Measurements from ENCODE around the gene CYP4F8.
"Not testable (repeated sequence)": the region's sequence is repeated elsewhere in the genome, so short reads cannot be mapped to it uniquely, and the experiment has no call there.

Gene CYP4F8

DNA sequence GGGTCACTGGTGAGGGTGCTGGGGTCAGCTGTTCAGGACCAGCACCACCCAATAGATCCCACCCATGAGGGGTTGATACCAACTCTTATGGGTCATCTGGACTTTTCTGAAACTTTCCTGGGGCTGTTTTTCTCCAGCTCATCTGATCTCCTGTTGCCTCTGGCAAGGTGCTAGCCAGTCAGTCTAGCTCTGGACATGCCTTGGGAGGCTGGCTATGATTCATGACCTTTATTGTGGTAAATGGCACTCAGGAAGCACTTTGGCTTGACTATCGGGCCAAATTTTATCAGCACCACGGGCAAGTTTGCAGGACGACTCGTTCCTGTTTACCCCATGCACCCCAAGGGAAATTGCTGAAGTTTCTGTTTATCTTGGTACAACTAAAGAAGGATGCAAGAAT lies 21.3 kb upstream of the CYP4F8 start:
- H3K4me1 Mint-ChIP-seq (ENCODE audit: low read depth); H3K27me3 Mint-ChIP-seq (ENCODE audit: low read depth); DNase-seq (ENCODE audit: low spot score); H3K36me3 Mint-ChIP-seq (ENCODE audit: low read depth); H3K9me3 Mint-ChIP-seq; H3K4me3 Mint-ChIP-seq; H3K27ac Mint-ChIP-seq: not testable (repeated sequence)

GRCh38 chr19:15595069-15595468 lies 19.9 kb upstream of the CYP4F8 start:
- no peak overlapping the region for H3K4me3 Mint-ChIP-seq
- no peaks in the 10 kb centered on the region for H3K4me1 Mint-ChIP-seq (ENCODE audit: low read depth)
- no peak for DNase-seq (ENCODE audit: low spot score)
- H3K27ac Mint-ChIP-seq = no peak overlapping the region
- H3K9me3 Mint-ChIP-seq = no peaks in the 10 kb centered on the region
- H3K27me3 Mint-ChIP-seq (ENCODE audit: low read depth) = no peaks in the 10 kb centered on the region
- no peaks in the 10 kb centered on the region for H3K36me3 Mint-ChIP-seq (ENCODE audit: low read depth)

DNA sequence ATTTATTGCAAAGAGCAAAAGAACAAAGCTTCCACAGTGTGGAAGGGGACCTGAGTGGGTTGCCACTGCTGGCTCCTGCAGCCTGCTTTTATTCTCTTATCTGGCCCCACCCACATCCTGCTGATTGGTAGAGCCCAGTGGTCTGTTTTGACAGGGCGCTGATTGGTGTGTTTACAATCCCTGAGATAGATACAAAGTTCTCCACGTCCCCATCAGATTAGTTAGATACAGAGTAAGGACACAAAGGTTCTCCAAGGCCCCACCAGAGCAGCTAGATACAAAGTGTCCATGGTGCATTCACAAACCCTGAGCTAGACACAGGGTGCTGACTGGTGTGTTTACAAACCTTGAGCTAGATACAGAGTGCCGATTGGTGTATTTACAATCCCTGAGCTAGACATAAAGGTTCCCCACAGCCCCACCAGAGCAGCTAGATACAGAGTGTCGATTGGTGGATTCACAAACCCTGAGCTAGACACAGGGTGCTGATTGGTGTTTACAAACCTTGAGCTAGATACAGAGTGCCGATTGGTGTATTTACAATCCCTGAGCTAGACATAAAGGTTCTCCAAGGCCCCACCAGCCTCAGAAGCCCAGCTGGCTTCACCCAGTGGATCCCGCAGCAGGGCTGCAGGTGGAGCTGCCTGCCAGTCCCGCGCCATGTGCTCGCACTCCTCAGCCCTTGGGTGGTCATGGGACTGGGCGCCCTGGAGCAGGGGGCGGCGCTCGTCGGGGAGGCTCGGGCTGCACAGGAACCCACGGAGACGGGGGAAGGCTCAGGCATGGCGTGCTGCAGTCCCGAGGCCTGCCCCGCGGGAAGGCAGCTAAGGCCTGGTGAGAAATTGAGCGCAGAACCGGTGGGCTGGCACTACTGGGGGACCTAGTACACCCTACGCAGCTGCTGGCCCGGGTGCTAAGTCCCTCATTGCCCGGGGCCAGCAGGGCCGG lies 6.8 kb upstream of the CYP4F8 start:
- H3K9me3 Mint-ChIP-seq; H3K36me3 Mint-ChIP-seq (ENCODE audit: low read depth); H3K27ac Mint-ChIP-seq; DNase-seq (ENCODE audit: low spot score); H3K27me3 Mint-ChIP-seq (ENCODE audit: low read depth); H3K4me1 Mint-ChIP-seq (ENCODE audit: low read depth); H3K4me3 Mint-ChIP-seq: not testable (repeated sequence)

GRCh38 chr19:15609261-15609660 lies 5.8 kb upstream of the CYP4F8 start:
- no peak overlapping the region for H3K27ac Mint-ChIP-seq

GRCh38 chr19:15612342-15612741 lies 2.7 kb upstream of the CYP4F8 start:
- H3K36me3 Mint-ChIP-seq (ENCODE audit: low read depth) = no peaks in the 10 kb centered on the region
- H3K27ac Mint-ChIP-seq = no peak overlapping the region
- no peak for DNase-seq (ENCODE audit: low spot score)
- H3K27me3 Mint-ChIP-seq (ENCODE audit: low read depth) = no peaks in the 10 kb centered on the region
- no peaks in the 10 kb centered on the region for H3K9me3 Mint-ChIP-seq
- no peak overlapping the region for H3K4me3 Mint-ChIP-seq
- H3K4me1 Mint-ChIP-seq (ENCODE audit: low read depth) = no peaks in the 10 kb centered on the region

More at GRCh38 chr19:15609261-15609660, 5.8 kb upstream of the CYP4F8 start:
- Mint-ChIP-seq H3K4me1 (ENCODE audit: low read depth) (no peaks in the 10 kb centered on the region), H3K9me3 (no peaks in the 10 kb centered on the region), H3K4me3 (no peak overlapping the region), H3K36me3 (ENCODE audit: low read depth) (no peaks in the 10 kb centered on the region), H3K27me3 (ENCODE audit: low read depth) (no peaks in the 10 kb centered on the region)
- DNase-seq (ENCODE audit: low spot score) = no peak

DNA sequence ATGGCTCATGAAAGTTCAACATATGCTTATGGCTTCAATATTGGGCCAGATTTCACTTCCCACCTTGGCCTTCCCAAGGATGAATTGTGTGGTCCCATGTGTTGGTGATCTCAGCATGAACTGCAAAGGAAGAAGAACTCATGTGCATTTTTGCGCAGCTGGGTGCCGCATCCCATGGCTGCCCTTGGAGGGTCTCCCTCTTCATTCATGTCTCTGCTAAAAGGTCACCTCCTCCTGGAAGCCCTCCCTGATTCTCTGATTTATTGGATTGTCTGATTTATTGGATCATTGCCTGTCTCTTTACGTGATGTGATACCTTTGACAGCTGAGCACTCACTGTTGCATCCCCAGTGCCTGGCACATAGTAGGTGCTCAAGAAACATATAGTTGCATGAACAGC lies 1.7 kb upstream of the CYP4F8 start:
- no peak for DNase-seq (ENCODE audit: low spot score)
- Mint-ChIP-seq H3K4me3 (no peak overlapping the region), H3K4me1 (ENCODE audit: low read depth) (no peaks in the 10 kb centered on the region), H3K36me3 (ENCODE audit: low read depth) (no peaks in the 10 kb centered on the region), H3K27ac (no peak overlapping the region), H3K27me3 (ENCODE audit: low read depth) (no peaks in the 10 kb centered on the region), H3K9me3 (no peaks in the 10 kb centered on the region)

DNA sequence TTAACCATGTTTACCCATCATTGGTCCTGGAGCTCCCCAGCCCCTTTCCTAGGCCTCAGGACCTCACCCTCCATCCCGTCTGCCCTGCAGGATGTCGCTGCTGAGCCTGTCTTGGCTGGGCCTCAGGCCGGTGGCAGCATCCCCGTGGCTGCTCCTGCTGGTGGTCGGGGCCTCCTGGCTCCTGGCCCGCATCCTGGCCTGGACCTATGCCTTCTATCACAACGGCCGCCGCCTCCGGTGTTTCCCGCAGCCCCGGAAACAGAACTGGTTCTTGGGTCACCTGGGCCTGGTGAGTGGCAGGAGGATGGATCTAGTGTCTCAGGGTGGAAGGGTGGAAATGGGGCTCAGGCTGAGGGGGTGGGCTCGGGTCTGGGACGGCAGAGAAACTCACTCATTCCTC lies 508 bp downstream of the CYP4F8 start:
- H3K9me3 Mint-ChIP-seq = no peaks in the 10 kb centered on the region
- H3K4me3 Mint-ChIP-seq = no peak overlapping the region
- H3K27me3 Mint-ChIP-seq (ENCODE audit: low read depth) = no peaks in the 10 kb centered on the region
- no peak for DNase-seq (ENCODE audit: low spot score)
- H3K4me1 Mint-ChIP-seq (ENCODE audit: low read depth) = no peaks in the 10 kb centered on the region
- no peak overlapping the region for H3K27ac Mint-ChIP-seq
- no peaks in the 10 kb centered on the region for H3K36me3 Mint-ChIP-seq (ENCODE audit: low read depth)

DNA sequence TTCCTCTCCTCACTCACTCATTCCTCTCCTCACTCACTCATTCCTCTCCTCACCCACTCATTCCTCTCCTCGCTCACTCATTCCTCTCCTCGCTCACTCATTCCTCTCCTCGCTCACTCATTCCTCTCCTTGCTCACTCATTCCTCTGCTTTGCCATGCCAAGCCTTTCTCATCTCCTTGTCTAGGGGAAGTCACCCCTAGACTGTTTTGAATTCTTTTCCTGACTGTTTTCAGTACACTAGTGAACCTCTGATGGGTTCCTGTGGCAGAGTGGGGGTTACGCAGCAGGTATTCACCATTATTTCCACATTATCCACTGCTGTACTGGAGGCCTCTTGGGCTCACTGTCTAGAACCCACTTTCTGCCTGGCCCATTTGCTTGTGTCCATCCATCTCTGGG lies 1.2 kb downstream of the CYP4F8 start:
- H3K36me3 Mint-ChIP-seq (ENCODE audit: low read depth) = no peaks in the 10 kb centered on the region
- no peaks in the 10 kb centered on the region for H3K9me3 Mint-ChIP-seq
- H3K27ac Mint-ChIP-seq = no peak overlapping the region
- H3K4me3 Mint-ChIP-seq = no peak overlapping the region
- no peak for DNase-seq (ENCODE audit: low spot score)
- no peaks in the 10 kb centered on the region for H3K4me1 Mint-ChIP-seq (ENCODE audit: low read depth)
- no peaks in the 10 kb centered on the region for H3K27me3 Mint-ChIP-seq (ENCODE audit: low read depth)

- Mint-ChIP-seq H3K27me3 (ENCODE audit: low read depth) (no peaks in the 10 kb centered on the region), H3K4me1 (ENCODE audit: low read depth) (no peaks in the 10 kb centered on the region), H3K9me3 (no peaks in the 10 kb centered on the region), H3K36me3 (ENCODE audit: low read depth) (no peaks in the 10 kb centered on the region), H3K4me3 (no peak overlapping the region), H3K27ac (no peak overlapping the region)
- DNase-seq (ENCODE audit: low spot score) = no peak
These were observed 1.7 kb downstream of the CYP4F8 start for GRCh38 chr19:15616627-15617270.

- H3K4me1 Mint-ChIP-seq (ENCODE audit: low read depth) = no peaks in the 10 kb centered on the region
- no peak for DNase-seq (ENCODE audit: low spot score)
- no peak overlapping the region for H3K27ac Mint-ChIP-seq
- H3K36me3 Mint-ChIP-seq (ENCODE audit: low read depth) = no peaks in the 10 kb centered on the region
- H3K9me3 Mint-ChIP-seq = no peaks in the 10 kb centered on the region
- no peak overlapping the region for H3K4me3 Mint-ChIP-seq
- no peaks in the 10 kb centered on the region for H3K27me3 Mint-ChIP-seq (ENCODE audit: low read depth)
These were observed 3.3 kb downstream of the CYP4F8 start for GRCh38 chr19:15618321-15618720.

GRCh38 chr19:15621801-15622200 lies 6.8 kb downstream of the CYP4F8 start:
- Mint-ChIP-seq H3K27ac (no peak overlapping the region), H3K4me3 (no peak overlapping the region), H3K27me3 (ENCODE audit: low read depth) (no peaks in the 10 kb centered on the region), H3K4me1 (ENCODE audit: low read depth) (no peaks in the 10 kb centered on the region), H3K9me3 (no peaks in the 10 kb centered on the region), H3K36me3 (ENCODE audit: low read depth) (no peaks in the 10 kb centered on the region)
- no peak for DNase-seq (ENCODE audit: low spot score)

GRCh38 chr19:15622991-15623390 lies 8.0 kb downstream of the CYP4F8 start:
- no peaks in the 10 kb centered on the region for H3K4me1 Mint-ChIP-seq (ENCODE audit: low read depth)
- H3K27me3 Mint-ChIP-seq (ENCODE audit: low read depth) = no peaks in the 10 kb centered on the region
- no peak for DNase-seq (ENCODE audit: low spot score)
- H3K4me3 Mint-ChIP-seq = no peak overlapping the region
- H3K27ac Mint-ChIP-seq = no peak overlapping the region
- H3K36me3 Mint-ChIP-seq (ENCODE audit: low read depth) = no peaks in the 10 kb centered on the region
- H3K9me3 Mint-ChIP-seq = no peaks in the 10 kb centered on the region

- Mint-ChIP-seq H3K4me1 (ENCODE audit: low read depth) (no peaks in the 10 kb centered on the region), H3K27me3 (ENCODE audit: low read depth) (no peaks in the 10 kb centered on the region), H3K36me3 (ENCODE audit: low read depth) (no peaks in the 10 kb centered on the region)
These were observed 8.8 kb downstream of the CYP4F8 start for GRCh38 chr19:15623711-15624318.

DNA sequence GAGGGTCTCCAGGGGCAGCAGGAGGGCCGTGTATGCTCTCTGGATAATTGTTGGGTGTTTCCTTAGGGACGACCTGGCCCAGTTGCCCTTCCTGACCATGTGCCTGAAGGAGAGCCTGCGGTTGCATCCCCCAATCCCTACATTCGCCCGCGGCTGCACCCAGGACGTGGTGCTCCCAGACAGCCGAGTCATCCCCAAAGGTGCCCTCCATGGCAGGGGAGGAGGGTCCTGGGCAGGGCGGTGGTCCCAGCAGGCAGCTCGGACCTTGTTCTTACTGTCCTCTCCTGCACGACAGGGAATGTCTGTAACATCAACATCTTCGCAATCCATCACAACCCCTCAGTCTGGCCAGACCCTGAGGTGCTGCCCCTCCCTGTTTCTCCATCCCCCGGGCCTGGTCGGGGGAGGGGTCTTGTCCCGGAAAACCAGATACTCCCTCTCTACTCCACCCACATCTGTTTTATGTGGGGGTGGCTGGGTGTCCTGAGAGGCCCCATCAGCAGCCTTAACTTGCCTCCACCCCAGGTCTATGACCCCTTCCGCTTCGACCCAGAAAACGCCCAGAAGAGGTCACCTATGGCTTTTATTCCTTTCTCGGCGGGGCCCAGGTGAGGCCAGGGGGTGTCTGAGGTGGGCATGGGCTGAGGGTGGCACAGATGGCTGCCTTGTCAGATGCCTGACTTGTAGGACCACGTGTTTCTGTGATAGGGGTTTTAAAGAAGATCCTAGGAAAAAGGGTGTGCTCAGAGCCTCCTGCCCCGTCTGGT lies 13.4 kb downstream of the CYP4F8 start:
- H3K27me3 Mint-ChIP-seq (ENCODE audit: low read depth) = no peaks in the 10 kb centered on the region
- no peak for DNase-seq (ENCODE audit: low spot score)
- H3K9me3 Mint-ChIP-seq = no peaks in the 10 kb centered on the region
- H3K27ac Mint-ChIP-seq = no peak overlapping the region
- no peaks in the 10 kb centered on the region for H3K36me3 Mint-ChIP-seq (ENCODE audit: low read depth)
- H3K4me3 Mint-ChIP-seq = no peak overlapping the region
- no peaks in the 10 kb centered on the region for H3K4me1 Mint-ChIP-seq (ENCODE audit: low read depth)

More at GRCh38 chr19:15623711-15624318, 8.8 kb downstream of the CYP4F8 start:
- no peak for DNase-seq (ENCODE audit: low spot score)
- no peaks in the 10 kb centered on the region for H3K9me3 Mint-ChIP-seq
- H3K27ac Mint-ChIP-seq = no peak overlapping the region
- no peak overlapping the region for H3K4me3 Mint-ChIP-seq

Data from T-helper 2 cell treated with Interferon-gamma antibody and Interleukin-4, amounts not matched to agents 5 μg/mL and 100 μg/mL, for 36 hours (primary cell).